HCT116 (cell line): ENCODE measurements around the gene DLG5.

ENCODE experiments used
- POLR2AphosphoS5 ChIP-seq: IDR thresholded peaks from 2 replicates; pipeline ENCODE4 v1.6.1; 2011; ENCODE audit warnings: mild to moderate bottlenecking, low read depth, low read length, moderate library complexity
- SP1 ChIP-seq: IDR thresholded peaks from 2 replicates; pipeline ENCODE4 v1.6.1; 2012; ENCODE audit warnings: low read depth
- TF ChIP-seq, protein P1 (sequence below), 3 experiments: fragments of 200-600 bp in 1 of 3; sonication (generic) in 1 of 3; IDR thresholded peaks in 2 of 3; conservative IDR thresholded peaks in 1 of 3; 2 replicates each; pipeline ENCODE4 v1.5.1; 2012 to 2017; ENCODE audit warnings: low read depth in 2 of 3, low read length in 2 of 3, antibody characterized with exemption in 1 of 3, borderline replicate concordance in 1 of 3, control low read depth in 1 of 3, mild to moderate bottlenecking in 1 of 3, mixed read lengths in 1 of 3, mixed run types in 1 of 3, moderate library complexity in 1 of 3; ENCODE audit not compliant: insufficient read depth in 1 of 3

- TF ChIP-seq SP1 (no peak), POLR2AphosphoS5 (no peak)
- TF ChIP-seq, protein P1, sequence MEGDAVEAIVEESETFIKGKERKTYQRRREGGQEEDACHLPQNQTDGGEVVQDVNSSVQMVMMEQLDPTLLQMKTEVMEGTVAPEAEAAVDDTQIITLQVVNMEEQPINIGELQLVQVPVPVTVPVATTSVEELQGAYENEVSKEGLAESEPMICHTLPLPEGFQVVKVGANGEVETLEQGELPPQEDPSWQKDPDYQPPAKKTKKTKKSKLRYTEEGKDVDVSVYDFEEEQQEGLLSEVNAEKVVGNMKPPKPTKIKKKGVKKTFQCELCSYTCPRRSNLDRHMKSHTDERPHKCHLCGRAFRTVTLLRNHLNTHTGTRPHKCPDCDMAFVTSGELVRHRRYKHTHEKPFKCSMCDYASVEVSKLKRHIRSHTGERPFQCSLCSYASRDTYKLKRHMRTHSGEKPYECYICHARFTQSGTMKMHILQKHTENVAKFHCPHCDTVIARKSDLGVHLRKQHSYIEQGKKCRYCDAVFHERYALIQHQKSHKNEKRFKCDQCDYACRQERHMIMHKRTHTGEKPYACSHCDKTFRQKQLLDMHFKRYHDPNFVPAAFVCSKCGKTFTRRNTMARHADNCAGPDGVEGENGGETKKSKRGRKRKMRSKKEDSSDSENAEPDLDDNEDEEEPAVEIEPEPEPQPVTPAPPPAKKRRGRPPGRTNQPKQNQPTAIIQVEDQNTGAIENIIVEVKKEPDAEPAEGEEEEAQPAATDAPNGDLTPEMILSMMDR (IDR thresholded peaks at IDR 0.05 in 2 of 3, conservative IDR thresholded peaks at IDR 0.05 in 1 of 3; ENCODE audit: borderline replicate concordance in 1 of 3, insufficient read depth in 1 of 3, low read depth in 2 of 3, low read length in 2 of 3), result no peak
Measured at GRCh38 chr10:77939561-77940001, 13.0 kb upstream of the DLG5 start.
